EL (cell line): ENCODE data around the gene NAA35.
A peak's percentile ranks its signal among the peaks of the same experiment; 100 is the strongest.
"Not testable (repeated sequence)": the region's sequence is repeated elsewhere in the genome, so short reads cannot be mapped to it uniquely, and the experiment has no call there.

Experiments
- DNase-seq: peaks from one replicate; pipeline ENCODE4 v3.0.0-alpha.2; 2016

NAA35 gene

GRCh38 chr9:85949586-85950335 lies 8.8 kb downstream of the NAA35 start:
- DNase-seq, result no peak

GRCh38 chr9:85959955-85960354 lies 19.0 kb downstream of the NAA35 start:
- no peak for DNase-seq

DNA sequence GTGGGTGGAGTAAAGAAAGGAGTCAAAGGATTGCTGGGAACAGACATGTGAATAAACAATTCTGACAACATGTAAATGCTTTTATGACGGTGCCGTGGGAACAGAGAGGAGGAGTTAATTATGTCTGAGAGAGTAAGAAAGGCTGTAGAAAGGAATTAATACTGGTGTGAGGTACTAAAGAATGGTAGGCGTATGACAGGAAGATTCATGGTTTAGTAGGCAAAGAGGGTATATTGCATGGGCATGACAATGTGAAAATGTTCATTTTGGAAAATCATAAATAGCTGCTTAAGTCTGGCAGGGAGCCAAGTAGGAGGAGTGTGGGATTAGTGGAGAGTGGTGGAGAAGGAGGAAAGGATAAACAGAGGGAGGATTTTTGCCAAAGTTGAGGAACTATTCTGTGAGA lies 19.7 kb downstream of the NAA35 start:
- no peak for DNase-seq

DNA sequence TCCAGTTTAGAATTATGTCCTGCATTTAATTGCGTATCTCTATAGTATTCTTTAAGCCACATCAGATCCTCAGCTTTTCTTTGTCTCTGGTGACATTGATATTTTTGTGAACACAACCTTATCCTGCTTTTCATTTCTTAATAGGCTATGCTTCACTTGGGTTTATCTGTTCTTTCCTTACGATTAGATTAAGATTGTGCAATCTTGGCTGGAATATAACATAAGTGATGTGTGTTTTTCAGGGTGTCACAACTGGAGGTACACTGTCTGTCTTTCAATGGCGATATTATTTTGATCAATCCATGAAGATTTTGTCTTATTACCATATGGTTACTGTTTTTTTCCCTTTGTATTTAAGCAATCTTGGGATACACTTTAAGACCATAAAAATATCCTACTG lies 23.6 kb downstream of the NAA35 start:
- no peak for DNase-seq

GRCh38 chr9:85964949-85965348 lies 24.0 kb downstream of the NAA35 start:
- DNase-seq, result no peak

- DNase-seq, result no peak
These were observed 28.8 kb downstream of the NAA35 start for GRCh38 chr9:85969727-85970126.

- no peak for DNase-seq
These were observed 30.8 kb downstream of the NAA35 start for GRCh38 chr9:85971731-85972130.

DNA sequence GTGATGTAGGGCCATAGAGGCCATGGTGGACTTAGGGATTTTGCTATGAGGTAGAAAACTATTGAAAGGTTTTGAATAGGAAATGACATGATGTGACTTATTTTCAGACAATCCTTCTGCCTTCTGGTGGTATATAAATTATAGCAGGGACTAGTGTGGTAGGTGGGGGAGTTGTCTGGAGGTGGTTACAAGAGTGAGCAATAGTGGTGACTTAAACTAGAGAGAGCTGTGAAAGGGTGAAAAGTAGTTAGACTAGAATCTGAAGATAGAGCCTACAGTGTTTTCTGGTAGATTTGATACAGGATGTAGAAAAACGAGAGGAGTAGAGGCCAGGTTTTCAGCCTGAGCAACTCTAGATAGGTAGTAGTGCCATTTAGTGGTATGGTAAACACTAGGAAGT lies 32.3 kb downstream of the NAA35 start:
- DNase-seq, result no peak

- DNase-seq, result not testable (repeated sequence)
These were observed 33.2 kb downstream of the NAA35 start for GRCh38 chr9:85974055-85974547.

- no peak for DNase-seq
These were observed 37.5 kb downstream of the NAA35 start for GRCh38 chr9:85978496-85978895.

DNA sequence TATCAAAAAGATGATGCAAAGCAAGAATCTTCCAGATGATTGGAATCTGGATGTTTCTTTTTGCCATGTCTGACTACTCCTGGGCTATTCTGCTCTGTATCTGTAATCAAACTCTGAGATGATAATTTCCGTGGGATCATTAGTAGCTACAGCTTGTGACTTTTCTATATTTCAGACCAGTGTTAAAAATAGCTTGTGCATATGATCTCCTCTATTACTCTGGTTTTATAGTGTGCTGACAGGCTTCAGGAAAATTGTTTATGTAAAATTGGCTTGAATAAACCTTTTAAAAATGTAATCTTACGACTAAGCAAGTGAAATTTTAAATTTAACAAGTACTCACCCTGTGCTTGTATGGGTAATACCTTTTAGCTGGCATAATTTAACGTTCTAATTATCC lies 40.4 kb downstream of the NAA35 start:
- no peak for DNase-seq

GRCh38 chr9:85984457-85984856 lies 43.5 kb downstream of the NAA35 start:
- DNase-seq, result no peak

DNA sequence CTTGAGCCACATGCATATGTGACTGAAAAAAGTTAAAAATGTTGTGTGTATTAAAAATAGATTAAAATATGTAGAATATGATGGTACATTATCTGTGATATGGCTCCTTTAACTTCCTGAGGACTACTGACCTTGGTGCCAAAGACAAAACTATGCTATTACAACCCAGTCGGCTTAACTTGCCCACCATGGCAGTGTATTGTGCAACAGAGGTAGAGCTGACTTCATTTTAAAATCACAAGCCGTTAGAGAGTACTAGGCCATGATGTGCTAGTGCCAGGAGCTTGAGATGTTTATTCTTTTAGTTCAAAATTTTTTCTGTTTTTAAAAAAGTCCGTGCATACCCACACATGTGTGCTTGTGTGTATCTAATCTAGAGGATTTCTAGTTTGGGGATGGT lies 46.3 kb downstream of the NAA35 start:
- no peak for DNase-seq

DNA sequence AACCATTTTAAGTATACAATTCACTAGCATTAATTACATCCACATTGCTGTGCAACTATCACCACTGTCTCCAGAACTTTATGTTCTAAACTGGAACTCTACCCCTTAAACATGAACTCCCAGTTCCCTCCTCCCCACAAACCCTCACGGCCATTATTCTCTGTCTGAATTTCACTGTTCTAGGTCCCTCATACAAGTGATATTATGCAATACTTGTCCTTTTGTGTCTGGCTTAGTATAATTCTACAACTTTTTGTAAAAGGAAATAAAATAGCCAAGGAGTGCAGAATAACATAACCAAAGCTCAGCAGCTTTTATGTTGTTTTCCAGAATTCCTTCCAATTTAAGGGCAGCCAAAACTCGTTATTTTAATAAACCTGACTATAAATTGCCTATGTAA lies 53.2 kb downstream of the NAA35 start:
- DNase-seq, result no peak

DNA sequence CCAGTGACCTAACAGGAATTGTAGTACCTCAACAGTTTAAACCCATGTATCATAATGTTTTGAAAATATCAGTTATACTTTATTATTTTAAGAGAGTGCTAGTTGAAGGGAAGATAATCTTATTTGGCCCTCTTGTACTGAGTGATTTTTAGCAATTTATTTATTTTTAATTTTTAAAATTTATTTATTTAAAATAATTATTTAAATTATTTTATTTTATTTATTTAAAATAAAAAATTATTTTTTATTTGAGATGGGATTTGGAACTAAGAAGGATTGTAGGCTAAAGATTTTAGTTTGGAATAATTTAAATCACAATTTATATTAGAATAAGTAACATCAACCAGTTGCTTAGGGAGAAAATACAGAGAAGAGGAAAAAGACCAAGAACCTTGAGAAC lies 54.2 kb downstream of the NAA35 start:
- DNase-seq, result no peak

- DNase-seq, result no peak
These were observed 54.7 kb downstream of the NAA35 start for GRCh38 chr9:85995599-85995998.

DNA sequence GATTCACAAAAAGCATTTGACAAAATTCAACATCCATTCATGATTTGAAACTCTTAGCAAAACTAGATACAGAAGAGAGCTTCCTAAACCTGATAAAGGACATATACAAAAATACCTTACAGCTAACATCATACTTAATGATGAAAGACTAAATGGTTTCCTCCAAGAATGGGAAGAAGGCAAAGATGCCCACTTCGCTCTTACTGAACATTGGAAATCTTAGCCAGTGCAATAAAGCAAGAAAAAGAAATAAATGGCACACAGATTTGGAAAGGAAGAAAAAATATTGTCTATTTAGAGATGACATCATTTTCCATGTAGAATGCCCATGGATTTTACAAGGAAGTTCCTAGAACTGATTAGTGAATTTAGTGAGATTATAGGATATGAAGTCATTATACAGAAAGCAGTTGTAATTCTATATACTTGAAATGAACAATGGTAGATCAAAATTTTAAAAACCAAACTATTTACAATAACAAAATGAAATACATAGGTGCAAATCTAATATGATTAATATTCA lies 64.4 kb downstream of the NAA35 start:
- no peak for DNase-seq

DNA sequence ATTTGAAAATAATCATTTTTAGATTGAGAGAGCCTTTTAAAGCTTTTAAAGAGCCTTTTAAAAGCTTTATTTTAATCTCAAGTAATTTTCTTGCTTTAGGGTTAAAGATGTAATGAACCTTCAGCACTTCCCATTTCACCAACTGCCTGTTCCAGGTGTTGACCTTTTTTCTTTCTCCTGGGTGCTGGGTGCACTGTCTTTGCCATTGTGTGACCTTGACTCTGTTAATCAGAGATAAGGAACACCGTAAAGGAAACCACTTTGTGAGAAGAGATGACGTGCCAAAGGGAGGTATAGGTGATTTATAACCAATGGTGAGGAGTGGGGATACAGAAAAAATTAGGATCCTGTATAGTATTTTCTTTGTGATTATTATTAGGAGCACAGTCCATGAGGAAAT lies 68.2 kb downstream of the NAA35 start:
- DNase-seq, result no peak

DNA sequence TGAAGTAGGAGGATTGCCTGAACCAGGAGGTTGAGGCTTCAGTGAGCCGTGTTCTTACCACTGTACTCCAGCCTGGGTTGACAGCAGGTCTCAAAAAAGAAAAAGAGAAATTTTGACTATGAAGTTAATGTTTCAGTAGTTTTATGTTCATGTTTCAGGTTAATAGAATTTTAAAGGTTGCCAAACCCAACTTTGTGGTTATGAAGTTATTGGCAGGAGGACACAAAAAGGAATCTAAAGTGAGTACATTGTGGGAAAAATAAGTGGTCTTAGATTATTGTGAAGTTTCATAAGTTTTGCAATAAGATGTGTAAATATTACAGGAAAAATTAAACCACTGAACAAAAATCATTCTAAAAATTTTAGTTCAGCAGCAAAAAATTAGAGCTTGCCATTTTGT lies 79.8 kb downstream of the NAA35 start:
- no peak for DNase-seq

- no peak for DNase-seq
These were observed 80.2 kb downstream of the NAA35 start for GRCh38 chr9:86021166-86021565.

- no peak for DNase-seq
These were observed 81.8 kb downstream of the NAA35 start for GRCh38 chr9:86022687-86023266.

DNA sequence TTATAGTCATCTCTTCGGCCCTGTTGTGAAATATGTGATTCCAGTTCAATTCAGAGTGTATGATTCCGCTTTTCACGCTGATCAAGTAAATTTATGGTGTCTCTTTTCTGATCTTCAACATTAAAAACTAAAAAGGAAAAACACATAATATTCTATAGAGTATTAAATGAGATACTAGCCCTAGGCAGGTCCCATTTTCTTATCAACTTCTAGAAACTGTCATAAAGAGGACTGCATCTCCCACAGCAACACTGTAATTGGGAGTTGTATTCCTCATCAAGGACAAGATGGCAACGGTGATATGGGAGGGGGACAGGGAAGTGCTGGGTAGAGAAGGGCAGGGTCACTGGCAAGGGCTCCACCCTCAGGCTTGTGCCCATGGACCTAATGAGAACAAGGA lies 86.8 kb downstream of the NAA35 start:
- DNase-seq, result no peak

DNA sequence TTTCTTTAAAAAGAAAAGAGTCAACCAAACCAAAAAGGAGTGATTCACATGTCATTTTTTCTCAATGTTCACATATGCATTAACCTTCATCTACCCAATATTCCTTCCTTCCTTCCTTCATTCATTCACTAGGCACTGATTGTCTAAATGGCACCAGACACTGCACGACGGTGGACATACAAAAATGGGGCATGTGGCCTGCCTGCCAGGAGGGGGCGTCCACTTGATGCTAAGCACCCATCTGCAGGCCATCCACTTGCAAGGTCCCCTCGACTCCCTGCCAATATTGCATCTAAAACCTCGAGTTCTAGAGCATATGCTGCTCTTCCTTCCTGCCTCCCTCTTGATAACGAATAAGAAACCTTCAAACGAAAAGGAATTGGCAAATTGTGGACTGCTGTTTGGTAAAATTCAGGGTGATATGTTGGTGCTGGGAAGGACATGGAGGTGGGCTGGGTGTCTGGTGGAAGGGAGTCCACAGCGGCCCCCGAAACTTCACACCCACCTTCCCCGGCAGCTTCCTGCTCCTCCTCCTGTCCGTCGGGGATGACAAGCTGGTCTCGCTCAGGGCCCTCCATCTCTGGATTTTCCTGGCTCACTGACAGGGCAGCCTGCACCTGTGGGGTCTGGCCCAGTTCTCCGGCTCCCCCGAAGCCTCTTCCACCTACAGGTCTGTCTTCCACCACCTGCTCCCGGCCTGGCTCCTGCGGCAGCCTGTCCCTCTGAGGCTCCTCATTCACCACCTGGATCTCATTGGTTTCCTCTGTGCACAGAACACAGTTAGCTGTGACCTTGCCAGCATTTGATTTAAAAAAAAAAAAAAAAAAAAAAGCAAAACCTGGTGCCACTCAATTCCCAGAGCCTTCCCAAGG lies 94.2 kb downstream of the NAA35 start:
- peak; percentile 50 for DNase-seq
